T47D (cell line): ENCODE results near the gene PRTG.

Source experiments
- DNase-seq, 2 experiments: peaks; one replicate each; pipeline versions ENCODE4 v3.0.0 to v3.0.0-alpha.2; 2011 to 2012; ENCODE audit warnings: low read depth in 1 of 2, low spot score in 1 of 2
- JUND ChIP-seq: IDR thresholded peaks from 2 replicates; pipeline ENCODE4 v1.6.1; 2012; ENCODE audit warnings: low read depth
- in situ Hi-C: cut with HindIII; loops from 2 replicates; pipeline ENCODE4 v1.10.0; 2016; ENCODE audit warnings: low sequenced_read_pairs, low pct_unique_long_range_greater_than_20kb

PRTG gene

GRCh38 chr15:55665605-55666227 lies 77.2 kb downstream of the PRTG start:
- in situ Hi-C loops, result no loop called here
- no peak for TF ChIP-seq JUND

GRCh38 chr15:55661428-55661827 lies 81.5 kb downstream of the PRTG start:
- in situ Hi-C loops, result no loop called here
- DNase-seq, result no peak
- no peak for TF ChIP-seq JUND

More at GRCh38 chr15:55665605-55666227, 77.2 kb downstream of the PRTG start:
- DNase-seq, result no peak

DNA sequence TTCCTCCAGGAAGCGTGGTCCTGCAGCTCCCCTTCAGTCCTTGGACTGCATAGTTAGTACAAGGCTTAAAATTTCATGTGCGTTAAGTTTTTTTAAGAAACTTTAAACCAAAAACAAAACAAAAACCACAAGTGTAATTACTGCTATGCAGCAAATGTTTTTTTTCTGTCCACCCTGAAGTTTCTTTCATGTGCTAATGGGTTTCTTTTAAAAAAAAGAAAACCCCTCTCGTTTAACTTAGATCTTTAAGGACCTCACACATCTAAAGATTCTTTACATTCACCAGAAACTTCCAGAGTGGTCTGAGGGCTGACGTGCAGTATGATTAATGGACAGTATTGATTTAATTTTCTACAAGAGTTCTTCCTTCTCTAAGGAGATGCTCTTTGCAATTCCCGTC lies 82.8 kb downstream of the PRTG start:
- TF ChIP-seq JUND, result no peak
- in situ Hi-C loops, result no loop called here
- no peak for DNase-seq

GRCh38 chr15:55659481-55659880 lies 83.5 kb downstream of the PRTG start:
- in situ Hi-C loops, result no loop called here
- DNase-seq, result no peak
- no peak for TF ChIP-seq JUND

DNA sequence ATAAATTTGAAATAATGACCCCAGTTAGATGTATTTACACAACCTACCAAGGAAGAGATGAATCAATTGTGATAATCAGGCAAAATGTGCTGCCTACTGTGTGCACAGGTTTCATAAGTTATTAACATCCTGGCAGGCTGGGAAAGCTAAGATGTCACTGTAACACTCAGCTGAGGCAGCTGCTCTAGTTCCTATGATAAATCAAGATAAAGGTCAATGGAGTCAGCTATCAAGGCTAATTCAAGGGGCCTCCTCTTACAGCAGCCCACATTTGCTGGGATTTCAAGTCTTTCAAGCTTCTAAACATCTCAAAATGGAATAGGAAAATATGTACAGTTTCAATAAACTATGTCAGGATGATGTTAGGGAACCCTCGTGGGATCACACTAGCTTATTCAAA lies 84.1 kb downstream of the PRTG start:
- no peak for DNase-seq
- in situ Hi-C loops, result no loop called here
- TF ChIP-seq JUND, result no peak

GRCh38 chr15:55654561-55655031 lies 88.4 kb downstream of the PRTG start:
- DNase-seq, result peak; percentile 18 to 34
- TF ChIP-seq JUND, result no peak
- in situ Hi-C loops, result no loop called here

GRCh38 chr15:55652909-55653495 lies 90.0 kb downstream of the PRTG start:
- in situ Hi-C loops, result no loop called here
- TF ChIP-seq JUND, result no peak
- no peak for DNase-seq

- no peak for TF ChIP-seq JUND
- in situ Hi-C loops, result no loop called here
Observed at GRCh38 chr15:55652359-55652758, 90.6 kb downstream of the PRTG start.

DNA sequence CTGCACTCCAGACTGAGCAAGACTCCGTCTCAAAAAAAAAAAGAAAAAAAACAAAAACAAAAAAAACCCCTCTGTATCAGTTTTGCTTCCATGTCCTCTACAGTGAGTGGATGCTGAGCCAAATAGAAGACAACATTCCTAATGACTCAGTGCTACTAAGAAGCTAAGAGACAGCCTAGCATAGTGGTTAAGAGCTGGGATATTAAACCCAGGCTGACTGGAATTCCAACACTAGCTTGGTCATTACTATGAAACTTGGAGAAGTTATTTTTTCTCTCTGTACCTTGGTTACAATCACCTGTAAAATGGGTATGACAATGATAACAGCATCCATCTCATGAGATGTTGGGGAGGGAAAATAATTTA lies 93.9 kb downstream of the PRTG start:
- in situ Hi-C loops, result no loop called here
- no peak for DNase-seq
- no peak for TF ChIP-seq JUND

More at GRCh38 chr15:55652359-55652758, 90.6 kb downstream of the PRTG start:
- DNase-seq, result no peak

DNA sequence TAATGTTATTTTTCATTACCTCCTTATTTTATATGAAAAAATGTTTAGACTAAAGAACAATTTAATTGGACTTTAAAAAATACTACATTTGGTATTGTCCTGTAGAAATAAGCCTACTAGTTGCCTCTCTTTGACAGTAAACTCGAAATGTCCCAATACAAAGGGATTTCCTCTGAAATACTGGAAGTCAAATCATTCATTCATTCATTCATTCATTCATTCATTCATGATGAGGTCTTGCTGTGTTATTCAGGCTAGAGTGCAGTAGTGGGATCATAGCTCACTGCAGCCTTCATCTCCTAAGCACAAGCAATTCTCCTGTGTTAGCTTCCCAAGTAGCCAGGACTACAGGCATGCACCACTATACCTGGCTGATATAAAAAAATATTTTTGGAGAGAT lies 104.2 kb downstream of the PRTG start:
- no peak for TF ChIP-seq JUND
- in situ Hi-C loops, result no loop called here
- DNase-seq, result no peak

DNA sequence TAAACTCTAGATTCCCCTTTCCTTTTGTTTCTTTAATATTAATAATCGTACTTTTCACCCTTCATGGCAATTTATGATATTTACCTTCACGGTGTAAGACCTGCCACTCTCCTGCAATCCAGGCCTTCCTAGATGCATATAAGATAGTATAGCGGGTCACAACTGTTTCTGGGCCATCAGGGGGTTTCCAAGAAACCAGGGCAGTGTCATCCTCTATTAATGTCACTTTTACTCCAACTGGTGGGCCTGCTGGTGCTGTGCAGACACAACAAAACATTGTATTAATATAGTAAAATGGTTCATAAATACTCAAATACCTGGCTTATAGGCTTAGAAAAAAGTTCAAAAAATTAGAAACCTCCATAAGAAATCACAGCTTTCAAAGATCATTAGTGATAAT lies 105.9 kb downstream of the PRTG start:
- no peak for DNase-seq
- in situ Hi-C loops, result no loop called here
- TF ChIP-seq JUND, result no peak

DNA sequence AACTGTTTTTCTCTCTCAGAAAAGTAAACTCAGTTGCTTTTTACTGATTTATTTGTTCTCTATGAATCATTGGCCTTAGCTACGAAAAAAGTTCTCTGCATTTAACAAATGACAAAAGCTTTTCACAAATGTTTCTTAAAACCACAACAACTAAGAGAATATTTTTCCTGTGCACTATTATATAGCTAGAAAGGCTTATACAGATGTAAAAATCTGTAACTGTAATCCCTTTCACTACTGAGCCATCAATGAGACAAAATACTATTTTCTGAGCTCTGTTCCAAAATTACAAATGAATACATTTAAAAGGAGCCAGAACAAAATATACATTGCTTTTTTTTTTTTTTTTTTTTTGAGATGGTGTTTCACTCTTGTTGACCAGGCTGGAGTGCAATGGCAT lies 109.2 kb downstream of the PRTG start:
- in situ Hi-C loops, result no loop called here
- no peak for DNase-seq
- TF ChIP-seq JUND, result no peak

- TF ChIP-seq JUND, result no peak
- in situ Hi-C loops, result no loop called here
- no peak for DNase-seq
Observed at GRCh38 chr15:55632434-55632833, 110.5 kb downstream of the PRTG start.

DNA sequence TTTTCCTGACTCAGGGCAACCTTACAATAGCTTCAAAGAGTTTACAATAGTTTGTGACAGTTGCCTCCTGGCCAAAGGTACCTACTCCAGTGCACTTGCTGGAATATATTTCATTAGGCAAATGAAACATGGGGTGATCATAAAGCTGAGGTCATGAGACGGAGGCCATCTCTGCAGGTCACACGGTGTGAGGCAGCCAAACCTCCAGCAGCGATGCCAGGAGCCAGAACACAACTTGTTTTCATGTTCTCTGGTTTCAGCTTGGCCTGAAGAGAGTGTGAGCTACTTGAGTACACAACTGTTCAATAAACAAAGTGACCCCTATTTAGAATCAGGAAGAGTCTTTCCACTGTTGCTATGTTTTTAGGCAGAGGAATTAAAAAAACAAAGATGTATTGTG lies 112.1 kb downstream of the PRTG start:
- in situ Hi-C loops, result no loop called here
- TF ChIP-seq JUND, result no peak
- DNase-seq, result no peak
